WERI-Rb-1 (cell line): ENCODE data around the gene ANKS1A.
A peak's percentile ranks its signal among the peaks of the same experiment; 100 is the strongest.

Experiments used
- DNase-seq: peaks from one replicate; pipeline ENCODE4 v3.0.0-alpha.2; 2020
- H3K27ac ChIP-seq: fragments of 250-450 bp; sonication (Bioruptor Pico); 2 replicates; pipeline ENCODE4 v1.5.1; 2020; ENCODE audit warnings: mild to moderate bottlenecking, moderate library complexity
- H3K27me3 ChIP-seq: fragments of 250-450 bp; sonication (Bioruptor Pico); 2 replicates; pipeline ENCODE4 v1.5.1; 2021; ENCODE audit warnings: mild to moderate bottlenecking, low read depth, moderate library complexity; ENCODE audit not compliant: insufficient read depth, severe bottlenecking
- H3K36me3 ChIP-seq: fragments of 250-450 bp; sonication (Bioruptor Pico); 2 replicates; pipeline ENCODE4 v1.5.1; 2020; ENCODE audit warnings: mild to moderate bottlenecking, moderate library complexity
- H3K4me3 ChIP-seq: 2 replicates; pipeline ENCODE4 v1.5.1; 2011; ENCODE audit warnings: low read depth, mild to moderate bottlenecking, control low read depth, low read length
- H3K9me3 ChIP-seq: fragments of 250-450 bp; sonication (Bioruptor Pico); 2 replicates; pipeline ENCODE4 v1.5.1; 2021; ENCODE audit warnings: mild to moderate bottlenecking, moderate library complexity; ENCODE audit not compliant: severe bottlenecking
- CTCF ChIP-seq: IDR thresholded peaks from 2 replicates; pipeline ENCODE4 v1.5.1; 2011; ENCODE audit warnings: low read depth, mild to moderate bottlenecking, control low read depth, inconsistent platforms, low read length

The ANKS1A gene

GRCh38 chr6:34900321-34901031 lies 11.4 kb downstream of the ANKS1A start:
- no peaks in the 10 kb centered on the region for H3K27me3 ChIP-seq
- H3K36me3 ChIP-seq = no peaks in the 10 kb centered on the region; the same call in 1 of the 2 replicates
- no peaks in the 10 kb centered on the region for H3K9me3 ChIP-seq
- TF ChIP-seq CTCF = no peak
- H3K27ac ChIP-seq = no peak overlapping the region
- no peak overlapping the region for H3K4me3 ChIP-seq
- no peak for DNase-seq

GRCh38 chr6:34901930-34902329 lies 12.9 kb downstream of the ANKS1A start:
- Histone ChIP-seq H3K36me3 (no peaks in the 10 kb centered on the region; the same call in 1 of the 2 replicates), H3K27ac (no peak overlapping the region), H3K27me3 (no peaks in the 10 kb centered on the region), H3K4me3 (no peak overlapping the region), H3K9me3 (no peaks in the 10 kb centered on the region)
- no peak for TF ChIP-seq CTCF
- no peak for DNase-seq

- H3K36me3 ChIP-seq = no peaks in the 10 kb centered on the region; the same call in 1 of the 2 replicates
- H3K4me3 ChIP-seq = no peak overlapping the region
- no peaks in the 10 kb centered on the region for H3K9me3 ChIP-seq
- no peak for DNase-seq
- H3K27ac ChIP-seq = no peak overlapping the region
- no peak for TF ChIP-seq CTCF
- H3K27me3 ChIP-seq = no peaks in the 10 kb centered on the region
These were observed 16.0 kb downstream of the ANKS1A start for GRCh38 chr6:34904990-34905613.

GRCh38 chr6:34906826-34907225 lies 17.8 kb downstream of the ANKS1A start:
- no peak for DNase-seq
- TF ChIP-seq CTCF = no peak
- no peak overlapping the region for H3K27ac ChIP-seq
- no peak overlapping the region for H3K4me3 ChIP-seq
- no peaks in the 10 kb centered on the region; the same call in 1 of the 2 replicates for H3K36me3 ChIP-seq
- H3K9me3 ChIP-seq = no peaks in the 10 kb centered on the region
- H3K27me3 ChIP-seq = no peaks in the 10 kb centered on the region

- Histone ChIP-seq H3K27me3 (no peaks in the 10 kb centered on the region), H3K9me3 (no peaks in the 10 kb centered on the region), H3K27ac (no peak overlapping the region), H3K4me3 (no peak overlapping the region), H3K36me3 (no peaks in the 10 kb centered on the region; the same call in 1 of the 2 replicates)
- no peak for DNase-seq
- peak; percentile 18; the same call in 1 of the 2 replicates for TF ChIP-seq CTCF
These were observed 19.1 kb downstream of the ANKS1A start for GRCh38 chr6:34908194-34908593.
